ENCODE data around the gene PRDX5.

Gene PRDX5

GRCh38 chr11:64317961-64318765 is at the start of gene PRDX5 (continued):
- TF ChIP-seq ZNF704 (tag by site-specific recombination; IDR thresholded peaks at IDR 0.05): no peak
- TF ChIP-seq ZNF26 (tag by site-specific recombination; IDR thresholded peaks at IDR 0.05): no peak
- TF ChIP-seq ZFP37 (tag by site-specific recombination; IDR thresholded peaks at IDR 0.05): peak; percentile 37; the same call in 1 of the 2 replicates
- TF ChIP-seq ZXDB (tag by site-specific recombination; IDR thresholded peaks at IDR 0.05): no peak
- no peak for TF ChIP-seq ZBTB1 (tag by site-specific recombination; IDR thresholded peaks at IDR 0.05)
- TF ChIP-seq ZNF174 (tag by site-specific recombination; IDR thresholded peaks at IDR 0.05): no peak
- no peak for TF ChIP-seq ZNF776 (tag by site-specific recombination; IDR thresholded peaks at IDR 0.05; ENCODE audit: borderline replicate concordance)
- no peak for TF ChIP-seq ZNF785 (tag by site-specific recombination; IDR thresholded peaks at IDR 0.05)
- TF ChIP-seq ZNF214 (tag by site-specific recombination; IDR thresholded peaks at IDR 0.05; ENCODE audit: borderline replicate concordance): no peak
- TF ChIP-seq ZNF654 (tag by site-specific recombination; IDR thresholded peaks at IDR 0.05; ENCODE audit: low read depth): no peak
- no peak for TF ChIP-seq KLF17 (tag by site-specific recombination; IDR thresholded peaks at IDR 0.05)
- no peak for TF ChIP-seq ZNF791 (tag by site-specific recombination; IDR thresholded peaks at IDR 0.05)
- TF ChIP-seq ZNF221 (tag by site-specific recombination; IDR thresholded peaks at IDR 0.05; ENCODE audit: borderline replicate concordance): no peak
- no peak for TF ChIP-seq ZBTB10 (tag by site-specific recombination; IDR thresholded peaks at IDR 0.05)
- no peak for TF ChIP-seq ZNF777 (tag by site-specific recombination; IDR thresholded peaks at IDR 0.05; ENCODE audit: borderline replicate concordance)
- TF ChIP-seq ZNF658 (tag by site-specific recombination; IDR thresholded peaks at IDR 0.05): no peak
- TF ChIP-seq HOXD13 (CRISPR knock-in tag; IDR thresholded peaks at IDR 0.05; ENCODE audit: borderline replicate concordance): no peak
- TF ChIP-seq ZBTB48 (tag by site-specific recombination; IDR thresholded peaks at IDR 0.05): no peak
- TF ChIP-seq ZNF404 (tag by site-specific recombination; IDR thresholded peaks at IDR 0.05): no peak
- 0 out of 2 replicates have a peak, but pooled peaks have one; percentile 46 for TF ChIP-seq ZNF639 (tag by site-specific recombination; IDR thresholded peaks at IDR 0.05)
- TF ChIP-seq ZBTB21 (tag by site-specific recombination; IDR thresholded peaks at IDR 0.05): no peak
- no peak for TF ChIP-seq PRDM6 (tag by site-specific recombination; IDR thresholded peaks at IDR 0.05)
- TF ChIP-seq ZNF645 (tag by site-specific recombination; IDR thresholded peaks at IDR 0.05): no peak
- no peak for TF ChIP-seq ZNF169 (tag by site-specific recombination; IDR thresholded peaks at IDR 0.05)
- TF ChIP-seq ZNF350 (tag by site-specific recombination; IDR thresholded peaks at IDR 0.05): no peak
- peak; percentile 71; the same call in 1 of the 2 replicates for TF ChIP-seq ZFP69B (tag by site-specific recombination; IDR thresholded peaks at IDR 0.05)
- no peak for TF ChIP-seq HOXC10 (CRISPR knock-in tag; IDR thresholded peaks at IDR 0.05)
- TF ChIP-seq MYNN (tag by site-specific recombination; IDR thresholded peaks at IDR 0.05; ENCODE audit: borderline replicate concordance): no peak
- TF ChIP-seq ZNF223 (tag by site-specific recombination; IDR thresholded peaks at IDR 0.05): no peak
- TF ChIP-seq FEZF1 (tag by site-specific recombination; IDR thresholded peaks at IDR 0.05): no peak

Data from HEK293 (cell line).